ENCODE results near the gene C3orf52.
"Not testable (repeated sequence)": the region's sequence is repeated elsewhere in the genome, so short reads cannot be mapped to it uniquely, and the experiment has no call there.

The C3orf52 gene, protein sequence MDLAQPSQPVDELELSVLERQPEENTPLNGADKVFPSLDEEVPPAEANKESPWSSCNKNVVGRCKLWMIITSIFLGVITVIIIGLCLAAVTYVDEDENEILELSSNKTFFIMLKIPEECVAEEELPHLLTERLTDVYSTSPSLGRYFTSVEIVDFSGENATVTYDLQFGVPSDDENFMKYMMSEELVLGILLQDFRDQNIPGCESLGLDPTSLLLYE

DNA sequence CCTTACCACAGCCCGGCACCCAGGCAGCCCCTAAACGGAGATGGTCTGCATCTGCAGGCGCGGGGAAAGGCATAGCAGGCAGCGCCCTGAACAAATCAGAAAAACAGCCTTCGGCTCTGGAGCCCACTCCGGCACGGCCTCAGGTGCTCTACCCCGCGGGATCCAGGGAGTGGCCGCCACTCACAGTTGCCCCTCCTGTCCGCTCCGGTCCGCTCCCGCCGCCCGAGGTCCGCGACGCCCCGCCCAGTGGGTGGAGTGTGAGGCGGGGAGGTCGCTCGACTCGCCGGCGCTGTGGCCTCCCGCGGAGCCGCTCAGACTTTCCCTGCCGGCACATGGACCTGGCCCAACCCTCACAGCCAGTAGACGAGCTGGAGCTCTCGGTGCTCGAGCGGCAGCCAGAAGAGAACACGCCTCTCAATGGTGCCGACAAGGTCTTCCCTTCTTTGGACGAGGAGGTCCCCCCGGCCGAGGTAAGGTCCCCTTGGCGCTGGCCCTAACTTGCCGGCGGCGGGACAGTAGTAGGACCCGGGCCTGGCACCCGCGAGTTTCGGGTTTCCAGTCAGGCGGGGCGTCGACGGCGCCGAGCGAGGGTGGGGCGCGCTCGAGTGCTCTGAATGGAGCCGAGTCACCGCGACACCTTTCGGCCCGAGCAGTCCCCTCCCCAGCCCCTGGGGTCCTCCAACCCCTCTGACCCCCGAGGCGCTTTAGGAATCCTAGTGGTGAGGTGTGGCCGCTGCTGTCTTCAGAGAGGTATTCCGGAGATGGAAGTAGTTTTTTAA lies at the start of gene C3orf52:
Gene C3orf52, plus strand, starts transcription at position 314 of the 779 bp plus-strand sequence. Its CDS starts 19 bp downstream, at position 333.
- FAIRE-seq: no peak

DNA sequence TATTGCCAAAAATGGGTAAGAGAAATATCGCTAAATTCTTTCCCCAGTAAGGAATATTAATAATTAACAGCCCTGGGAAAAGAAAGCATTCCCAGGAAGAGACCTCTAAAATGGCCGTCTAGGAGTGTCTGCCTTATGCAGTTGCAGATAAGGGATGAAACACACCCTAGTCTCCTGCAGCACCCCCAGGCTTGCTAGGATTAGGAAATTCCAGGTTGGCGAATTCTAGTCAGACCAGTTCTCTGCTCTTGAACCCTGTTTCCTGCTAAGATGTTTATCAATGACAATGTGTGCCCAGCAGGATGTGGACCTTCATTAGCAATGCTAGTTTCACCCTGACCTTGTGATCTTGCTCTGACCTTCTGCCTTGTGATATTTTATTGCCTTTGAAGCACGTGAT lies 49.0 kb upstream of the C3orf52 start:
- not testable (repeated sequence) for FAIRE-seq

DNA sequence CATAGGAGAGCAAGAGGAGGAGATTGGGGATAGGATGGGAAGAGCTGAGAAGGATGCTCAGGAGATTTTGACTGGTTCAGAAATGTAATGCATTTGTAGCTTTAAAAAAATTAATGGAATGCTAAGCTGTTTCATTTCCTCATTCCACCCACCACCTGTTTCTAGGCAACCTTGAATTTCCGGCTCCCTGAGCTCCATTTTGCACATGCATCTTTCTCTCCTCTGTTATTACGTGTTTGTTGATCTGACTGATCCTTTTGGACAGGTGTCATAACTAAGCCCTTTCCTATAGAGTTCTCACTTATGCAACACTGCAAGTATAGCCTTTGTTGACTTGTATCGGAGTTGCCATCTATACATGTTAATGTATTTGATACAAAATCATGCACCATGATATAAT lies 47.3 kb upstream of the C3orf52 start:
- no peak for FAIRE-seq

DNA sequence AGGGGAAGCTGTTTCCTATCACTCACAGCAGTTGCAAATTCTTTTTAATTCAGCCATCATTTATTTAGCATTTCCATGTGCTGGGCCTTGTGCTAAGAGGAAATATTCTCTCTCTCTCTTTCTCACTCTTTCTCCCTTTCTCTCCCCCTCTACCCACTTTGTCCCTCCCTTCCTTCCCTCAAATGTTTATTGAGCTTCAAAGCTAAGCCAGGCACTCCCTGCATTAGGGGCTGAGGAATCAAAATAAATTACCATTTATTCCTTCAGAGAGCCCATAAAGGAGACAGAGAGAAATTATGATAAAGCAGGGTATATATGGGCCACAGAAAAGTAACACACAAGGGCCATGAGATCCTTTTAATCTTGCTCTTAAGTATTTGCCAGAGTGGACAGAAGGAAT lies 44.9 kb upstream of the C3orf52 start:
- no peak for FAIRE-seq

DNA sequence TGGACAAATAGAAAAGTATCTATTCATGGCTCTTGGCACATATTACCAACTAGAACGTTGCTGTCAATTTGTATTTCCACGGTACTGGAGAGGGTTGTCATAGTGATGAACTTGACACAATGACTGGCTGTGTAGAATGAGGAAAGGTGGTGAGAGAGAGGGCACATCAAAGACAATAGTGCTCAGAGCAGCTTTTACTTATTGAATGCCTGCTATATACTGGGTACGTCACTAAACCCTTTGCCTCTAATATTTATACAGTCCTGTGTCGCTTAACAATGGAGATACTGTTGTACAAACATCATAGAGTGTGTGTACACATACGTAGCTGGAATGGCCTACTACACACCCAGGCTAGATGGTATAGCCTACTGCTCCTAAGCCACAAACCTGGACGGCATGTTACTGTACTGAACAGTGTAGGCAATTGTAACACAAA lies 43.3 kb upstream of the C3orf52 start:
- no peak for FAIRE-seq

DNA sequence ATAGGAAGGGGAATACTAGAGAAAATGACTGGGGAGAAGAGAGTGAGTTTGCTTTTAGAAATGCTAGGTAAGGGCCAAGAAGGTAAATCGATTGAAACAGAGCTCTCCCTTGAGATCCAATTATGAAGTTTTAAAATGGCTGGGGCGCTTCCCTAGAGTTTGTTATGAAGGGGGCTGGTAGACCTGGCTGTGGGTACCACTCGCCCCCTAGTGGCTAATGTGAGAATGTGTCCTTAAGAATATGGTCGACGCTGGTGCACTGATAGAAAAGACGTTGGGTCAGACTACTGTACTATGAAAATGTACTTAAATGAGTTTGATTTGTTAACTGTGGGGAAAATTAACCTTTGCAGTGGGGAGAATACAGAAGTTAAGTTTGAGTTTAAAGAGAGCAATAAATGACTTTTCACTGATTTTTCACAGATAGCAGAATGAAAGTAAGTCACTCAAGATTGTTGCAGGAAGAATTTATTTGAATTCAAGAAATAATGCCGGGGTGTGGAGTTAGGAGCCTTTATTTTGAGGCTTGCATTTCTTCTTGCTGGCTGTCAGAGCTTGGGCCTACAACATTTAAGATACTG lies 42.5 kb upstream of the C3orf52 start:
- no peak for FAIRE-seq

DNA sequence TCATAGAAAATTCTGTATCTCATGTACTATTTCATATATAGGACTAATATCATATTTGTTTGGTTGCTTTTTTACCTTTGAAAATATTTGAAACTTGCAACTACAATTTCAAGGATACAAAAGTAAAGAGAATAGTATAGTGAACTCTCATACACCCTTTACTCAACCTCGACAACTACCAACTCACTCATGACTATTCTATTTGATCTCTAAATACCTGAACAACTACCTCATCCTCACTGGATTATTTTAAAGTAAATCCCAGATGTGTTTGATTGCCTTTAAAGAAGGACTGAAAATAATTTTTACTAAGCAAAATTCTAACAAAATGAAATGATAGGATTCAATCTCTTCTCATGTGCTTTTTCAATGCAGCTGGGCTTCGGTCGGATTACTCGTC lies 39.6 kb upstream of the C3orf52 start:
- FAIRE-seq: no peak

DNA sequence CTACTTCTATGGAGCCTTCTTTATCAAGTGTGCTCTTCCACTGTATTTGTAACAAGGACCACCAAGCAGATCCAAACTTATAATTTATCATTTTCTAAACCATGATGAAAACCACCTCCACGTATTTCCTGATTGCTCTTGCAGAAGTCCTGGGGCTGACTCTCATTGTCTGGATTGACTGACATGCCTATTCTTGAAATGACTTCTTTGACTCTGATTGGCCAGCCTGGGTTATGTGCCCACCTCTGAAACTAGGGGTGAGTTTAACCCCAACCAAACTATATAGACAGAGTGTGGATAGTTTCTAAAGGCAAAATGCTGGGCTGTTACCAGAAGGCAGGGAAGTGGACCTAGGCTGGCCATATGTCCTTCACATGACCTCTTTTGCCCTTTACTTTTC lies 38.9 kb upstream of the C3orf52 start:
- no peak for FAIRE-seq

DNA sequence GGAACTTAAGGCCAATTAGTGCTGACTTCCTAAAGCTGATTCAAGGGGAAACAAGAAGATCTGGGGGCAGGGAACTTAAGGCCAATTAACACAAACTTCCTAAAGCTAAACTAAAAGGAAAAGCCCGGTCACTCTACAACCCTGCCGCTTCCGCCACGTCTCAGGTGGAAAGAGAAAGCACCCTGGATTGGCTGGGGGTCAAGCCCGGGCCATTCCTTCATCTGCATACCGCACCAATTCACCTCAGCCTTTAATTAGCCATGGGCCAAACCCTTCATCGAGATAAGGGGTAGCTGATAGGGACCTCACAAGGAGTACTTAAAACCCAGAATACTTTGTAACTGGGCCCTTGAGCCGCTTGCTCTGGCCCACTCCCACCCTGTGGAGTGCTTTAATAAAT lies 37.3 kb upstream of the C3orf52 start:
- no peak for FAIRE-seq

DNA sequence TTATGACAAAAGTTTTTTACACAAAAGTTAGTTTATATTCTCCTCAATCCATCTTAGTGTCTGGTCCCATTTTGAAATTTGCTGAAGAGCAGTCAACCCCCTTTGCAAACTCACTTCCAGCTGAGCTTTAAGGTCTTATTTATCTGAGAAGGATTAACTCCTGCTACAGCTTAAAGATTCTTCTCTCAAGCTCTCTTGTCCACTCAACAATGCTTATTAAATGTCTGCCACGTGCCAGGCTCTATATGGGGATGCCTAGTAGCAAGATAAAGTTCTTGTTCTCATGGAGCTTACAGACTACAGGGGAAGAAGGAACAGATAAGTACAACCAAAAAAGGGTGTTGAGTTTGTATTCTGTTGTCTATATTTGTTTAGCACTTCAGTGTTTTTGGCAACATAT lies 33.0 kb upstream of the C3orf52 start:
- FAIRE-seq: no peak

DNA sequence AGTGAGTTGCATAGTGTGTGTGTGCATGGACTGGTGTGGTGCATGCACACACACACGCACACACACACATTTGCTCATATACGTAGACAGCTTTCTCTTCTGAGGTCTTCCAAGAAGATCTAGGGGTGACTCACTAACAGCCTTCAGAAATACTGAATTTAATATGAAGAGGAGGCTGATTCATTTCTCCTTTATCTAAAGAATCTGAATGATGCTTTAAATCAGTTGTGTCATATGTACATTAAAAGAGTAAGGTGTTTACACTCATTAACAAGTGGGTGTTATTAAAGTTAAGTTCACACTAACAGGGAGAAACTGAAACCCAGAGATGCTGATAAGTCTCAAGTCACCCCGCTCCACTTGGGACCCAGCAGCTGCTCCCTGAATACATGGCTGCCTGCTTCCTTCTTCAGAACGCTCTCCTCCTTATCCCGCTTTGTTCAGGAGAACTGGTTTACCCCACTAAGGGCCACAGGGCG lies 29.7 kb upstream of the C3orf52 start:
- FAIRE-seq: no peak

DNA sequence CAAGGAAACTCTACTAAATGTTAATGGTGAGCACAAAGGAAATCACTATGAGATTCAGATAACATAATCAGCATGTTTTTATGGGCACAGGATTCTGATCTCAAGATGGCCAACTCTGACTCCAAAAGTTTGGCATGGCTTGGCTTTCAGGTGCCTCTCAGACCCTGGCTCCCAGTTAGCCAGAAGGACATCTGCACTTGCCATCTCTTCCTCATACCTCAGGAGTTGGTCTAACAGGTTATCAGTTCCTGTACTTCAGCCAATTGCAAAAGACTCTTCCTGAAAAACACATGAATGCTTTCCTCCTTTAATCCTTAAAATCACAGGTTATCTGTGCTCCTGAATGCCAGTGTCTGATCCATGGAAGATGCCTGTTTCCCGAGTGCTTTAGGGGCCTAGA lies 26.7 kb upstream of the C3orf52 start:
- FAIRE-seq: no peak

DNA sequence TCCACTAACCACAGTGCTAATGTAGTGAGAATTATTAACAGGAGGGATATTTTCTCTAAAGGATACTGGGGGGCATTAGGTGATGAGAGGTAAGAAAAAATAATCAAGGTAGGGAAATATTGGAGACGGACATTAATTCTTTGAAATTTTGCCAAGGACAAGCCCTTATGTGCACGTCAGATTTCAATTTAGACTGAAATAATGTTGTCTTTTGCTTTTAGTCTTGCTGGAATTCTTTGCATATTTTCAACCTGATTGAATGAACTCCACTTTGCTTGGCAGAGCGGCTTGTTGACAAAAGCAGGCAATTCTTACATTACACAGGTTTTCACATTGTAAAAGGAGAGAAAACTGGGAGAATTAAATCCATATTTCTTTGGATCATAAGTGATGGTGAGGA lies 25.0 kb upstream of the C3orf52 start:
- FAIRE-seq: no peak

DNA sequence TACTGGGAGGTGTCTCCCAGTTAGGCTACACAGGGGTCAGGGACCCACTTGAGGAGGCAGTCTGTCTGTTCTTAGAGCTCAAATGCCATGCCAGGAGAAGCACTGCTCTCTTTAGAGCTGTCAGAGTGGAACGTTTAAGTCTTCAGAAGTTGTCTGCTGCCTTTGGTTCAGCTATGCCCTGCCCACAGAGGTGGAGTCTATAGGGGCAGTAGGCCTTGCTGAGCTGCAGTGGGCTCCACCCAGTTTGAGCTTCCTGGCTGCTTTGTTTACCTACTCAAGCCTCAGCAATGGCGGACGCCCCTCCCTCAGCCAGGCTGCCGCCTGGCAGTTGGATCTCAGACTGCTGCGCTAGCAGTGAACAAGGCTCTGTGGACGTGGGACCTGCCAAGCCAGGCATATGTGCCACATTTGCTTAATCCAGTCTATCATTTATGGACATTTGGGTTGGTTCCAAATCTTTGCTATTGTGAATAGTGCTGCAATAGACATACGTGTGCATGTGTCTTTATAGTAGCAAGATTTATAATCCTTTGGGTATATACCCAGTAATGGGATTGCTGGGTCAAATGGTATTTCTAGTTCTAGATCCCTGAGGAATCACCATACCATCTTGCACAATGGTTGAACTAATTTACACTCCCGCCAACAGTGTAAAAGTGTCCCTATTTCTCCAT lies 13.7 kb upstream of the C3orf52 start:
- not testable (repeated sequence) for FAIRE-seq

DNA sequence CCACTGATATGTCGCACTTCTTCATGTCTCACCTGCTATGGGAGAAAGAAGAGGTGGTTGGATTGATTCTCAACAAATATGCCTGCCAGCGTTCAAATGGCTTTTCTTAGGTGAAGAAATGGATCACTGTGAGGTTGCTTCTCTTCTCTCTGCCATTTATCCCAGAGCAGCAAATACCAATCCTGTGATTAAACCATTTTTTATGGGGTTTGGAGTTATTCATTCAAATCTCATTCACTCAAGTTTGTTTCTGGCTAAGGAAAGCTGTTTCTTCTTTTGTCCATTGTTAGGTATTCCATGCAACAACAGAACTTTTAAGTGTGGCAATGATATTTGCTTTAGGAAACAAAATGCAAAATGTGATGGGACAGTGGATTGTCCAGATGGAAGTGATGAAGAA lies 12.2 kb upstream of the C3orf52 start:
- no peak for FAIRE-seq

DNA sequence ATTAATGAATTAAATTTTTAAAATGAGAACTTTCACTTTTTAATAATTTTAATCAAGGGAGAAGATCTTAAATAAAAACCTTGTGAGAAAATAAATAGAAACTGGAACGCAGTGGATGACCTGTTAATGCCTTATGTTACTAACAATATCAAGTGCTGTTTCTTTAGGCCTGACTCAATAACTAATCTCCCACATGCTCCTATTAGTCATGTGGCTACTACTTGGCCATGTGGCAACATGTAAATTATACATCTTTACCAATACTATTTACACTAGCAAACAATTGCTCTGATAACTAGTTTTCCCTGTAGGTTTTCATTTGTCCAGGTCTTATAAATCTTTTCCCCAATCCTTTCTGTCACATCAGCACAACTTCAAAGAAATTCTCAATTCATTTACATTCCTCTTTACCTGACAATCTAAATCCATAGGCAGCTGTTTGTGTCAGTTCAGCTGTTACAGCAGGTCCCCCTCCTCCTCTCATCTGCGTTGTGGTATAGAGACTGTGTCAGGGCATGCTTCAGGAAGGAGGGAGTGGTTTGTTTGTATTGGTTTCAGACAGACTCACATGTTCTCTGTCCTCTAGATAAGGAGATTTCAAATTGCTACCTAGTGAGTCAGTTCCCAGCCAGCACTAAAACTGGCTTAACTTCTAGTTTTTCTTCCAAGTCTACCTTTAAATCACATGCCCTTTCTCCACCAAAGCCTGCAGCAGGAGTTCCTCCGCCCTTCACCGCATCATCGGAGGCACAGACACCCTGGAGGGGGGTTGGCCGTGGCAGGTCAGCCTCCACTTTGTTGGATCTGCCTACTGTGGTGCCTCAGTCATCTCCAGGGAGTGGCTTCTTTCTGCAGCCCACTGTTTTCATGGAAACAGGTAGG lies 11.3 kb upstream of the C3orf52 start:
- FAIRE-seq: no peak

DNA sequence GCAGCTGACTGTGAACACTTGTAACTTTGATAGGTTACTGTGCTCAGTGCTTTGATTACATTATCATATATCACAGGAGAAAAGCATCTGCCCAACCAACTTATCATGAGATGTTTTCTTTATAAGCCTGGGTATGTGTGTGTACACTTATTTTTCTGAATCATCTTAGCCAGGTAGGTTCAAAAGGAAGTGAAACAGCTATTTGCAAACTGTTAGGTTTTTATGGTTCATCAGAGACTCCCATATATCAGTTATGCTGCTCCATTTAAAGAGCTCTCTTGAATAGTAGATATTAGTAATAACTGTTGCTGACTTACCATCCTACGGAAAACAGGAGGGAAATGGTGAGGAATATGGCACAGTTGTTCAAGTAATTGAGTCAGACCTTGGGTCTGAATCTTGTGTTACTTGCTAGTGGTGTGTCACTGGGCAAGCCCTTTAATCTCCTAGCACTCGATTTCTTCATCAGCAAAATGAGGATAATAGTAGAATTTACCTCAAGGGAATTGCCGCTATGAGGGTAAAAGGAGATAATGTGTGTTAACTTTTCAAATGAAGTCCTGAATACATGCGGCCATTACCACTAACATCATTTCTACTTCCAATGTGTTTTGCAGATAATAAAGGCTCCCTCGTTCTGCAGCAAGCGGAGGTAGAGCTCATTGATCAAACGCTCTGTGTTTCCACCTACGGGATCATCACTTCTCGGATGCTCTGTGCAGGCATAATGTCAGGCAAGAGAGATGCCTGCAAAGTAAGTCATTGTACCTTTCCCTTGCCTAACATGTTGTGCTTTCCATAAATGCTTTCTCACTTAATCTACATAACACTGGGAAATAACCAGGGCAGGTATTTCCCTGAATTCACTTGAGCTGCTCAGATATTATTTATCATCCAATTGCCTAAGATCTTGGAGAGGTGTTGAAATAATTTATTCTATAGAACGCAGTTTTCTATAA lies 7.8 kb upstream of the C3orf52 start:
- FAIRE-seq: no peak

DNA sequence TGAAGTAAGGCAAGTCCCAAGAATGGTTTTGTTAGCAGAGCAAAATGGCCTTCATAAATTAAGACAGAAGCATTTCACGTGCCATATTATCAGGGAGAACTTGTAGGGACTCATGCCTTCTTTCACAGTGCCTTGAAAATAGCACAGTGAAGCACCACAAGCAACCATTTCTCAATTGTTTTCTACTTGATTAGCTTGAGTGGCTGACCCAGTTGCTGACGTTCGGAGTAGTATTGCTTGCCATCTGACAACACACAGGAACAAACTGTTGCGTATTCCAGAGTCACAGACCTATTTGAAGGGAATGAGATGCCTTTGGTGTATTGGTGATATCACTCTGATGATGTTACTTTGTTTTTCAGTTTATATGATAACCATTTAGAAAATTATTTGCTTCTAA lies 3.0 kb upstream of the C3orf52 start:
- no peak for FAIRE-seq

DNA sequence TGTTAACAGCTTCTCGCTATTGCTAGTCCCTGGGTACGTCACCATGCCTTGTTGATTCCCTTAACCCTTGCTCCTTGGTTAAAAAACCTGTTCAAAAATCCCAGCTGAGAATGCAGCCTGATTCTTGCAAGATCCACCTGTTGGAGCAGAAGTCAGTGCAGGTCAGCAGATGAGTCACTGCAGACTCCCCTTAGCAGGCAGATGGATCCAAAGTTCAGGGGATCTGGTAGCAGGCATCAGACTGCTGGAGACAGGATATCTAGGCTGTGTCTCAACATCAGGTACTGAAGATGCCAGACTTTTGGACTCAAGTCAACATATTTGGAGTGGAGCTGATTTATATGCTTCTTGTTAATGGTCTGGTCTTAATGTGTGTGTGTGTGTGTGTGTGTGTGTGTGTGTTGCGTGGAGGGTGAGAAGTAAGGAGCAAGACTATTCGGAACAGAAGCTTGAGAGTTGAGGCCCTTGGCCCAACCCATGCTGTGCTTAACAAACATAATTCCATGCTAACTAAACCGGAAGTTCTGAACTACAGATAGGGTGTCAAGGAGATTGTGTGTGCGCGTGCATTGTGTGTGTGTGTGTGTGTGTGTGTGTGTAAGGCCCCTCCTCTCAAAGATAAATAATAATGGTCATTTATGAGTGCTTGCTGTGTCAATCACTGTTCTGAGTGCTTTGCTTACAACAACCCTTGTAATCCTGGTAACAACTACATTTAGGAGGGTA lies 1.0 kb upstream of the C3orf52 start:
- no peak for FAIRE-seq

DNA sequence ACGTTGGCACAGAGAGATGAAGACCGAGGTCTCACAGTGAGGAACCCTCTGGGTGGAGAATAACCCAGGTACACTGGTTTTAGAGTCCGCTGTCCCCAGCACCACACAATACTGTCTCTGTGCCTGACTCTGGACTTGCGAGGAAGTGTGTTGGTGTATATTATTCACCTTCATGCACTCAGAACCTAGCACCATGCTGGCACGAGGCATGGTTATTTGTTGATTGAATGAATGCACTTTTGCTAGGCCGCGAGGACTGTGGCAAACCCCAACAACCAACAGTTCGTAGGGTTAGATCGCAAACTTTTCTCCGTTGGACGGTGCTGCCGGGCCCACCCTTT lies 484 bp upstream of the C3orf52 start:
- no peak for FAIRE-seq

Measured in colon (tissue), 2 donors.